ENCODE measurements around the gene PCED1A. TPM values are rescaled to one million over a fixed set of nuclear protein-coding genes. Genes with fewer than 3 reads are reported as not detected.
A peak's percentile ranks its signal among the peaks of the same experiment; 100 is the strongest.

PCED1A gene
- total and polyA plus RNA-seq, 9 of the 15 experiments (the other 6 are each of a cell fraction or from before 2014, with no cell fraction given): 1.5 to 11.5 (median 5.9) TPM

DNA sequence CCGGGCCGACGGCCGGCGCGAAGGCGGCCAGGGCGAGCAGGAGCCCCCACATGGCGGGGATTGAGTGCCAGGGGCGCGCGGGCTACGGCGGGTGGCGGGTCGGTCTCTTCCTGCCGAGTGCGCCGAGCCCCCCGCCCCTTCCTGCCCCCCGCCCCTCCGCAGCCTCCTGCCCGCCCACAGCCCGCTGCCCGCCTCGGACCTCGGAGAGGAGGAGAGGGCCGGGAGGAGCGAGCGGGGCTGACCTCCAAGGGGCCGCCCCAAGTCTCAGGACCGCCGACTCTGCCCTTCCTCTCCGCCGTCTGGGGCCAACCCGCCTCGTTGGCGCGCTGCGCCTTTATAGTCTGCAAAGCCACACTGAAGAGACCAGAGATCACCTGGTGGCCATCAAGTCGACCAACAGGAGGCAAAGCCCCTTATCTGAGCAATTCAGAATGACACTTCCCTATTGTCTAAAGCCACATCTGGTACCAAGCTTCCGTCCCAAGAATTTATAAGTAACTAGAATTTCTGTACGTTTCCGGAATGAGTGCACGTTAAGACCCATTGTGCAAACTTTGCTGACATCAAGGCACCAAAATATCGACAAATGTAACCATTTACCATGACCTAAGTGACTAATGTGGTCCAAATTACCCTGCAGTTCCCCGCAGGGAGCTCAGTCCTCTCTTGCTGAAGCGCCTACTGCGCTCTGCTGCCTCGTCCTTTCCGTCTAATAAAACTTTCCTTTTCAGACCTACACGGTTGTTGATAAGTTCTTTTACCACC, 39.8 kb downstream of the PCED1A start, which contains the start of gene CPXM1 (continued):
- TF ChIP-seq REST (IDR thresholded peaks at IDR 0.05; ENCODE audit: borderline replicate concordance) (no peak), REST (CRISPR knock-in tag; IDR thresholded peaks at IDR 0.05; ENCODE audit: low read depth) (no peak), CC2D1A (IDR thresholded peaks at IDR 0.05) (peak; percentile 71; the same call in 1 of the 2 replicates), SRSF1 (IDR thresholded peaks at IDR 0.05; ENCODE audit: low read depth, low read length) (no peak), ZNF232 (CRISPR knock-in tag; IDR thresholded peaks at IDR 0.05) (no peak), MYNN (IDR thresholded peaks at IDR 0.05) (no peak), MYNN (CRISPR knock-in tag; IDR thresholded peaks at IDR 0.05) (no peak), ZNF174 (CRISPR knock-in tag; IDR thresholded peaks at IDR 0.05) (no peak), ZSCAN29 (IDR thresholded peaks at IDR 0.05) (no peak), EGR1 (conservative IDR thresholded peaks at IDR 0.05) (no peak), TBP (optimal IDR thresholded peaks at IDR 0.05; ENCODE audit: low read depth, low read length) (no peak), ZNF507 (tag; conservative IDR thresholded peaks at IDR 0.05) (no peak), CBX1 (IDR thresholded peaks at IDR 0.05; ENCODE audit: low read depth) (no peak), ZNF311 (CRISPR knock-in tag; IDR thresholded peaks at IDR 0.05) (no peak)
- TF ChIP-seq, protein P1, sequence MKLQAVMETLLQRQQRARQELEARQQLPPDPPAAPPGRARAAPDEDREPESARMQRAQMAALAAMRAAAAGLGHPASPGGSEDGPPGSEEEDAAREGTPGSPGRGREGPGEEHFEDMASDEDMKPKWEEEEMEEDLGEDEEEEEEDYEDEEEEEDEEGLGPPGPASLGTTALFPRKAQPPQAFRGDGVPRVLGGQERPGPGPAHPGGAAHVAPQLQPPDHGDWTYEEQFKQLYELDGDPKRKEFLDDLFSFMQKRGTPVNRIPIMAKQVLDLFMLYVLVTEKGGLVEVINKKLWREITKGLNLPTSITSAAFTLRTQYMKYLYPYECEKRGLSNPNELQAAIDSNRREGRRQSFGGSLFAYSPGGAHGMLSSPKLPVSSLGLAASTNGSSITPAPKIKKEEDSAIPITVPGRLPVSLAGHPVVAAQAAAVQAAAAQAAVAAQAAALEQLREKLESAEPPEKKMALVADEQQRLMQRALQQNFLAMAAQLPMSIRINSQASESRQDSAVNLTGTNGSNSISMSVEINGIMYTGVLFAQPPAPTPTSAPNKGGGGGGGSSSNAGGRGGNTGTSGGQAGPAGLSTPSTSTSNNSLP (IDR thresholded peaks at IDR 0.05; ENCODE audit: borderline replicate concordance, low read depth, low read length): no peak
- TF ChIP-seq, protein P2, sequence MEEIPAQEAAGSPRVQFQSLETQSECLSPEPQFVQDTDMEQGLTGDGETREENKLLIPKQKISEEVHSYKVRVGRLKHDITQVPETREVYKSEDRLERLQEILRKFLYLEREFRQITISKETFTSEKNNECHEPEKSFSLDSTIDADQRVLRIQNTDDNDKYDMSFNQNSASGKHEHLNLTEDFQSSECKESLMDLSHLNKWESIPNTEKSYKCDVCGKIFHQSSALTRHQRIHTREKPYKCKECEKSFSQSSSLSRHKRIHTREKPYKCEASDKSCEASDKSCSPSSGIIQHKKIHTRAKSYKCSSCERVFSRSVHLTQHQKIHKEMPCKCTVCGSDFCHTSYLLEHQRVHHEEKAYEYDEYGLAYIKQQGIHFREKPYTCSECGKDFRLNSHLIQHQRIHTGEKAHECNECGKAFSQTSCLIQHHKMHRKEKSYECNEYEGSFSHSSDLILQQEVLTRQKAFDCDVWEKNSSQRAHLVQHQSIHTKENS (CRISPR knock-in tag; IDR thresholded peaks at IDR 0.05): no peak
- TF ChIP-seq, protein P3, sequence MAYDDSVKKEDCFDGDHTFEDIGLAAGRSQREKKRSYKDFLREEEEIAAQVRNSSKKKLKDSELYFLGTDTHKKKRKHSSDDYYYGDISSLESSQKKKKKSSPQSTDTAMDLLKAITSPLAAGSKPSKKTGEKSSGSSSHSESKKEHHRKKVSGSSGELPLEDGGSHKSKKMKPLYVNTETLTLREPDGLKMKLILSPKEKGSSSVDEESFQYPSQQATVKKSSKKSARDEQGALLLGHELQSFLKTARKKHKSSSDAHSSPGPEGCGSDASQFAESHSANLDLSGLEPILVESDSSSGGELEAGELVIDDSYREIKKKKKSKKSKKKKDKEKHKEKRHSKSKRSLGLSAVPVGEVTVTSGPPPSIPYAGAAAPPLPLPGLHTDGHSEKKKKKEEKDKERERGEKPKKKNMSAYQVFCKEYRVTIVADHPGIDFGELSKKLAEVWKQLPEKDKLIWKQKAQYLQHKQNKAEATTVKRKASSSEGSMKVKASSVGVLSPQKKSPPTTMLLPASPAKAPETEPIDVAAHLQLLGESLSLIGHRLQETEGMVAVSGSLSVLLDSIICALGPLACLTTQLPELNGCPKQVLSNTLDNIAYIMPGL (CRISPR knock-in tag; IDR thresholded peaks at IDR 0.05): no peak
